H1 (cell line): Measurements from ENCODE around the gene CFAP58. TPM values are rescaled to one million over a fixed set of nuclear protein-coding genes. Genes with fewer than 3 reads are reported as not detected.
A peak's percentile ranks its signal among the peaks of the same experiment; 100 is the strongest.

Source experiments
- CTCF ChIA-PET: fragments of 300-600 bp; sonication (Branson Sonifier 250); formaldehyde crosslinking; loops from one replicate; lab custom pipeline; 2021; ENCODE audit not compliant: partially characterized antibody; lab: Charles Lee
- POLR2A ChIA-PET: fragments of 300-600 bp; sonication (Branson Sonifier 250); formaldehyde crosslinking; loops from one replicate; lab custom pipeline; 2021; ENCODE audit warnings: inconsistent platforms; ENCODE audit not compliant: partially characterized antibody; lab: Charles Lee
- DNase-seq, 2 experiments: peaks; one replicate each; pipeline versions ENCODE4 v3.0.0 to v3.0.0-alpha.2; 2010 to 2022; ENCODE audit warnings: low spot score in 2 of 2, low read depth in 1 of 2, mixed read lengths in 1 of 2
- FAIRE-seq: peaks from 2 replicates; lab custom pipeline; 2011; peaks lifted over from hg19 to GRCh38; lab: Jason Lieb, UNC
- H2AFZ ChIP-seq: 2 replicates; pipeline ENCODE4 v1.8.1; 2012; ENCODE audit warnings: low read length, inconsistent platforms
- H2AK5ac ChIP-seq: 2 replicates; pipeline ENCODE4 v1.6.1; 2013; ENCODE audit warnings: low read depth, low read length
- H2BK120ac ChIP-seq: replicated peaks from 2 replicates; pipeline ENCODE3; 2013; ENCODE audit warnings: low read depth, low read length, inconsistent platforms
- H2BK12ac ChIP-seq: 2 replicates; pipeline ENCODE4 v1.6.1; 2013; ENCODE audit warnings: low read depth, low read length
- H2BK15ac ChIP-seq: 2 replicates; pipeline ENCODE4 v1.6.1; 2013; ENCODE audit warnings: low read length
- H2BK20ac ChIP-seq: 2 replicates; pipeline ENCODE4 v1.6.1; 2013; ENCODE audit warnings: low read length
- H2BK5ac ChIP-seq: 2 replicates; pipeline ENCODE4 v1.6.1; 2013; ENCODE audit warnings: low read depth, low read length
- H3K14ac ChIP-seq: 2 replicates; pipeline ENCODE4 v1.6.1; 2013; ENCODE audit warnings: inconsistent platforms; ENCODE audit not compliant: insufficient read length
- H3K18ac ChIP-seq: 2 replicates; pipeline ENCODE4 v1.6.1; 2013; ENCODE audit warnings: low read length; ENCODE audit errors: extremely low read depth
- H3K23ac ChIP-seq: 2 replicates; pipeline ENCODE4 v1.6.1; 2013; ENCODE audit warnings: inconsistent platforms; ENCODE audit not compliant: insufficient read length
- H3K23me2 ChIP-seq: 2 replicates; pipeline ENCODE4 v1.6.1; 2013; ENCODE audit warnings: low read depth, low read length
- H3K27ac ChIP-seq: 2 replicates; pipeline ENCODE4 v1.6.1; 2011; ENCODE audit warnings: low read depth, low read length, inconsistent platforms
- H3K27me3 ChIP-seq, 4 experiments: replicated peaks in 1 of 4; 1 replicate in 1 of 4; 2 replicates in 3 of 4; pipeline versions ENCODE4 v1.6.1 to v1.8.1; 2011 to 2013; ENCODE audit warnings: low read length in 3 of 4, mild to moderate bottlenecking in 3 of 4, inconsistent platforms in 2 of 4, mixed read lengths in 2 of 4, moderate library complexity in 1 of 4; ENCODE audit not compliant: control insufficient read depth in 3 of 4, insufficient read depth in 3 of 4; ENCODE audit errors: extremely low read depth in 1 of 4
- H3K36me3 ChIP-seq, 4 experiments: 2 replicates each; pipeline versions ENCODE4 v1.6.1 to v1.8.1; 2011 to 2013; ENCODE audit warnings: mild to moderate bottlenecking in 4 of 4, low read length in 3 of 4, moderate library complexity in 2 of 4, control low read depth in 1 of 4, inconsistent platforms in 1 of 4; ENCODE audit not compliant: insufficient read depth in 4 of 4, control insufficient read depth in 2 of 4
- H3K4ac ChIP-seq: replicated peaks from 2 replicates; pipeline ENCODE3; 2013; ENCODE audit warnings: low read length, low read depth, mixed read lengths, inconsistent platforms; ENCODE audit not compliant: insufficient read length
- H3K4me1 ChIP-seq, 4 experiments: replicated peaks in 1 of 4; 1 replicate in 1 of 4; 2 replicates in 3 of 4; pipeline versions ENCODE4 v1.6.1 to v1.8.1; 2011 to 2013; ENCODE audit warnings: low read length in 3 of 4, inconsistent platforms in 2 of 4, mixed read lengths in 1 of 4; ENCODE audit not compliant: insufficient read depth in 4 of 4, control insufficient read depth in 3 of 4
- H3K4me2 ChIP-seq, 2 experiments: 2 replicates each; pipeline versions ENCODE4 v1.6.1 to v1.8.1; 2011 to 2013; ENCODE audit warnings: low read depth in 2 of 2, low read length in 2 of 2, control low read depth in 1 of 2, inconsistent platforms in 1 of 2, mild to moderate bottlenecking in 1 of 2; ENCODE audit not compliant: insufficient read depth in 1 of 2
- H3K4me3 ChIP-seq, 4 experiments: fragments of 200-600, 300-600 bp in 1 of 4; sonication (generic), shearing (Covaris generic), sonication (Bioruptor Twin) in 1 of 4; 2 replicates each; pipeline versions ENCODE4 v1.5.1 to v1.8.1; 2011 to 2016; ENCODE audit warnings: low read length in 4 of 4, low read depth in 3 of 4, control low read depth in 2 of 4, inconsistent platforms in 2 of 4, mild to moderate bottlenecking in 2 of 4, mixed read lengths in 1 of 4, moderate library complexity in 1 of 4; ENCODE audit not compliant: insufficient read depth in 2 of 4; ENCODE audit errors: extremely low read depth in 1 of 4
- H3K56ac ChIP-seq: replicated peaks from 2 replicates; pipeline ENCODE3; 2013; ENCODE audit warnings: low read depth, mild to moderate bottlenecking, mixed read lengths, low read length, inconsistent platforms; ENCODE audit not compliant: insufficient read length
- H3K79me1 ChIP-seq: 2 replicates; pipeline ENCODE4 v1.6.1; 2013; ENCODE audit warnings: low read depth, low read length, control low read depth
- H3K79me2 ChIP-seq, 2 experiments: 2 replicates each; pipeline versions ENCODE4 v1.6.1 to v1.8.1; 2012 to 2013; ENCODE audit warnings: low read length in 2 of 2, mild to moderate bottlenecking in 2 of 2, inconsistent platforms in 1 of 2; ENCODE audit not compliant: insufficient read depth in 2 of 2, control insufficient read depth in 1 of 2
- H3K9ac ChIP-seq, 4 experiments: replicated peaks in 1 of 4; 1 replicate in 1 of 4; 2 replicates in 3 of 4; pipeline versions ENCODE4 v1.6.1 to v1.8.1; 2011 to 2013; ENCODE audit warnings: low read depth in 3 of 4, low read length in 3 of 4, control low read depth in 2 of 4, mild to moderate bottlenecking in 2 of 4, moderate library complexity in 2 of 4, inconsistent platforms in 1 of 4; ENCODE audit errors: extremely low read depth in 1 of 4
- H3K9me3 ChIP-seq, 2 experiments: 2 replicates each; pipeline versions ENCODE4 v1.6.1 to v1.8.1; 2012 to 2013; ENCODE audit warnings: mild to moderate bottlenecking in 2 of 2, moderate library complexity in 2 of 2, control low read depth in 1 of 2, inconsistent platforms in 1 of 2, low read depth in 1 of 2, low read length in 1 of 2, mixed read lengths in 1 of 2; ENCODE audit not compliant: insufficient read depth in 2 of 2
- H4K20me1 ChIP-seq, 2 experiments: replicated peaks in 1 of 2; 2 replicates each; pipeline versions ENCODE3 to v1.8.1; 2011 to 2013; ENCODE audit warnings: inconsistent platforms in 2 of 2, low read length in 2 of 2, mild to moderate bottlenecking in 1 of 2; ENCODE audit not compliant: insufficient read depth in 2 of 2, control insufficient read depth in 1 of 2
- H4K5ac ChIP-seq: 2 replicates; pipeline ENCODE4 v1.6.1; 2013; ENCODE audit warnings: low read length, low read depth, mixed read lengths, inconsistent platforms; ENCODE audit not compliant: insufficient read length
- H4K8ac ChIP-seq: 2 replicates; pipeline ENCODE4 v1.8.0; 2013; ENCODE audit warnings: mild to moderate bottlenecking, moderate library complexity, low read length, inconsistent platforms; ENCODE audit not compliant: insufficient read depth; ENCODE audit errors: extremely low read depth
- H4K91ac ChIP-seq: replicated peaks from 2 replicates; pipeline ENCODE3; 2013; ENCODE audit warnings: low read length, mixed read lengths, inconsistent platforms; ENCODE audit not compliant: insufficient read length
- CBX5 ChIP-seq: fragments of 300-800, 300-1000 bp; sonication (generic); IDR thresholded peaks from 2 replicates; pipeline ENCODE4 v1.7.1; 2016; ENCODE audit warnings: antibody characterized with exemption, low read length, low read depth
- E2F6 ChIP-seq: IDR thresholded peaks from 2 replicates; pipeline ENCODE4 v1.6.1; 2012; ENCODE audit warnings: inconsistent platforms
- WGBS, 2 experiments: shearing (Covaris generic) in 1 of 2; methylation state at CpG; one replicate each; pipeline versions ENCODE4 v1.1.6 to v1.1.7; 2013 to 2015; ENCODE audit warnings: low lambda C conversion rate in 2 of 2, mixed read lengths in 2 of 2, inconsistent platforms in 1 of 2, low coverage in 1 of 2, missing lambda C conversion rate in 1 of 2; ENCODE audit not compliant: insufficient replicate concordance in 2 of 2, insufficient coverage in 1 of 2, insufficient read length in 1 of 2; ENCODE audit errors: extremely low coverage in 1 of 2, missing lambda C conversion rate in 1 of 2; 5-methylcytosine and 5-hydroxymethylcytosine counted together
- polyA plus RNA-seq, 7 experiments: library from polyadenylated mRNA; depleted of rRNA in 3 of 7; stranded (reverse) in 5 of 7; unstranded in 2 of 7; fragments of >200 nt in 5 of 7; fragments of 200-250 nt in 2 of 7; gene quantifications; 1 replicate in 5 of 7; 2 replicates in 1 of 7; 4 replicates in 1 of 7; pipeline versions ENCODE4 v1.2.1 to v1.2.3, GENCODE V29; 2011 to 2013; ENCODE audit warnings: missing spikeins in 2 of 7, mixed read lengths in 2 of 7
- total RNA-seq: library from RNA; stranded (reverse); fragmentation: NEBNext Ultra II Directional; extraction: Animal tissue kit (Norgen Biotek cat#: 25700); gene quantifications from 2 replicates; pipeline ENCODE4 v1.2.1, GENCODE V29; 2021

CFAP58 gene
- total and polyA plus RNA-seq, 2 of the 8 experiments (the other 6 are each of a cell fraction or from before 2014, with no cell fraction given): 0.32 to 0.71 TPM

GRCh38 chr10:104336821-104337467, 16.7 kb upstream of the CFAP58 start:
- no peaks in the 10 kb centered on the region for H3K9me3 ChIP-seq
- no peak overlapping the region for H3K14ac ChIP-seq
- POLR2A ChIA-PET: interaction anchor here (0.8 to 4.2 kb wide), 9 partner anchors 7 to 83 kb away, joined by 3 to 37 read pairs (median 5); partner anchors contain the start of gene GSTO1
- H2BK12ac ChIP-seq: 0 out of 2 replicates have a peak overlapping the region, but pooled peaks have one; percentile 80
- no peak overlapping the region for H3K23ac ChIP-seq
- no peak overlapping the region; the same call in 1 of the 2 replicates for H2BK15ac ChIP-seq
- peak overlapping the region; percentile 36 for H2BK120ac ChIP-seq
- FAIRE-seq: no peak
- H2AFZ ChIP-seq: no peak overlapping the region
- TF ChIP-seq CBX5 (no peak), E2F6 (no peak)
- TF ChIP-seq, all 59 proteins: peak for 0
- Histone ChIP-seq H3K18ac (no peak overlapping the region), H4K20me1 (peaks cover 4 to 9% of the 10 kb centered on the region in 2 experiments), H2BK5ac (peak overlapping the region; percentile 63; the same call in 1 of the 2 replicates), H4K5ac (no peak overlapping the region), H2BK20ac (no peak overlapping the region), H3K4me1 (peaks cover 26 to 42% (median 31%) of the 10 kb centered on the region in 4 experiments), H4K91ac (no peak overlapping the region), H3K4me2 (peak overlapping the region; percentile 86 to 93), H3K4ac (no peak overlapping the region), H3K79me1 (peaks cover 24% of the 10 kb centered on the region), H3K27me3 (peaks cover 0 to 2% (median 0%) of the 10 kb centered on the region in 4 experiments; a peak in 1 of 7 replicates), H3K79me2 (peaks cover 19 to 58% of the 10 kb centered on the region in 2 experiments), H3K36me3 (no peaks in the 10 kb centered on the region), H3K56ac (no peak overlapping the region), H3K4me3 (peak overlapping the region; percentile 73 to 90 (median 80)), H2AK5ac (peak overlapping the region; percentile 65; the same call in 1 of the 2 replicates), H3K27ac (no peak overlapping the region), H3K23me2 (peaks cover 18% of the 10 kb centered on the region), H3K9ac (peak overlapping the region in 2 of 4 experiments; percentile 34 to 74; a peak in 4 of 7 replicates), H4K8ac (no peak overlapping the region)
- CTCF ChIA-PET: interaction anchor here (0.9 to 7.3 kb wide), 10 partner anchors 9 to 62 kb away, joined by 3 to 86 read pairs (median 6); no protein-coding TSS in a partner anchor
- 21% methylated on average over 12 of the region's 12 CpGs; no CpG with 5 or more reads in 1 of the 2 experiments for WGBS, 2 experiments
- DNase-seq: peak in 1 of 2 experiments; percentile 35
